Effector memory CD4-positive, alpha-beta T cell (primary cell): ENCODE results near the gene DKC1.
"Not testable (repeated sequence)": the region's sequence is repeated elsewhere in the genome, so short reads cannot be mapped to it uniquely, and the experiment has no call there.

Experiments
- DNase-seq, 3 donors: peaks; one replicate each; pipeline ENCODE4 v3.0.0-alpha.2; 2020
- H3K27ac ChIP-seq: 2 replicates; pipeline ENCODE4 v1.7.0; 2013; ENCODE audit warnings: mild to moderate bottlenecking, low read length, moderate library complexity; ENCODE audit not compliant: insufficient read depth, poor library complexity, severe bottlenecking
- H3K27me3 ChIP-seq: replicated peaks from 2 replicates; pipeline ENCODE4 v1.7.0; 2013; ENCODE audit warnings: mild to moderate bottlenecking, low read length; ENCODE audit not compliant: insufficient read depth, control insufficient read depth, poor library complexity, severe bottlenecking
- H3K36me3 ChIP-seq: 2 replicates; pipeline ENCODE4 v1.7.0; 2013; ENCODE audit warnings: mild to moderate bottlenecking, low read length, moderate library complexity; ENCODE audit not compliant: control insufficient read depth, insufficient read depth
- H3K4me1 ChIP-seq: 2 replicates; pipeline ENCODE4 v1.7.0; 2013; ENCODE audit warnings: low read length, mild to moderate bottlenecking; ENCODE audit not compliant: control insufficient read depth, insufficient read depth, poor library complexity, severe bottlenecking
- H3K4me3 ChIP-seq: 2 replicates; pipeline ENCODE4 v1.7.0; 2013; ENCODE audit warnings: low read length, low read depth, mild to moderate bottlenecking; ENCODE audit not compliant: insufficient read depth, poor library complexity, severe bottlenecking
- H3K9me3 ChIP-seq: 2 replicates; pipeline ENCODE4 v1.7.0; 2013; ENCODE audit warnings: mild to moderate bottlenecking, low read length, moderate library complexity; ENCODE audit not compliant: control insufficient read depth

DKC1 gene

DNA sequence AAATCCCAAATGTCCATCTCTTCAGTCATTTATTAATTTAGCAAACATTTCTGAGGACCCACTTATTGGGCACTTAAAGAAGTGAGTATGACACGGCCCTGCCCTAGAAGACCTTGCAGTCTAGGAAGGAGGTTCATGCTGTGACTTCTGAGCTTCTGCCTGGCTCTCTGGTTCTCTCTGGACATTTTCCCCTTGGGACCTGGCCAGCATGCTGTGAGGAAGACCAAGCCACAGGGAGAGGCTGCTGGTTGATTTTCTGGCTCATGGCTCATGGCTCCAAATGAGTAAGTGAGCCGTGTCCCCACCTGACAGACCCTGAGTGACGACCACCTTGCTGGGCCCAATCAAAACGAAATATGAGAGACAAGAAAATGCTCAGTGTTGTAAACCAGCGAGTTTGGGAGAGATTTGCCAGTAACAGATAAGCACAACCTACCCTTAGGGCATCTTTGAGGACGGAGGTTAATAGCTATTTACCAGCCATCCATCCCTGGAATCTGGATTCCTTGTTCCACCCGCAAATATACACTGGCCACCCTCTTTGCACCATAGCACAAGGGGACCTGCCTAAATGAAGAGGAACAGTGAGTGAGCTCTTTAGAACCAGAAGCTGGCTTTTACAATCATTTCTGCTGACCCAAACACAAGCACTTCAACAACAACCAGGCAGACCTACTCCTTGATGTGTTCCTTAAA, 41.7 kb downstream of the DKC1 start:
- Histone ChIP-seq H3K4me1 (peaks cover 4% of the 10 kb centered on the region), H3K27ac (no peak overlapping the region), H3K9me3 (no peaks in the 10 kb centered on the region), H3K27me3 (no peaks in the 10 kb centered on the region), H3K36me3 (no peaks in the 10 kb centered on the region), H3K4me3 (peak overlapping the region; percentile 67)
- DNase-seq: no peak

DNA sequence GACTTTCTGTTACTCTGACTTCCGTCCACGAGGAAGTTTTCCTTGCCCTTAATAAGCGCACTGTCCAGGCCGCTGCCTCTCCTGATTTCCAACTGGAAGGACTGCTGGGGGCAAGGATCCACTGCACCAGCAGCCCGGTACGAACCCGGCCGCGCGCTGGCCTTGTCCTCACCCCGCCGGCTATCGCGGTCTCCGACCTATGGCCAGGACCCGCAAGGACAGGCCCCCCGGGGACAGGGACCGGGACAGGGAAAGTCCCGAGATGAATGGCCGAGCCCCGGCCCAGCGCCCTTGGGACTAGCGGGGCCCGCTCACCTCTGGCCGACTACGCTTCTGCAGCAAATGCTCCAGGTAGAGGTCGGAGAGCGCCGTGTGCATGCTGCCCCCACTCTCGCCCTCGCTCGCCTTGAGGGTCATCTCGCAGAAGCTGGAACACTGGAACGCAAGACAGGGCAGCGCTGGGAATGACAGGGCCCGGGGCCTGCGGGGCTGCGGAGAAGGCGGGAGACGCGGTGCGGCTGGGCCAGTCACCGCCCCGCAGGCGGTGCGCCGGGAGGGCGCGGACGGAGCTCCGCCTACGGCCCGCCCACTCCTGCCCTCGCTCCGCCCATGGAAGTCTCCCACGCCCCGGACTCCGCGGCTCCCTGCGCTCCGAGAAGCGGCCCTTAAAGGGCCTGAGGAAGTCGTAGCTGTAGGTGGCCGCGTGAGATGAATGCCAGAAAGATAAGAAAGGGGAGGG, 42.5 kb downstream of the DKC1 start, which contains the start of gene MPP1:
TSS of gene MPP1 (minus strand) at position 529 of the 739 bp plus-strand sequence. CDS start at position 417, 112 bp downstream.
- no peaks in the 10 kb centered on the region for H3K36me3 ChIP-seq
- H3K9me3 ChIP-seq: no peaks in the 10 kb centered on the region
- no peaks in the 10 kb centered on the region for H3K27me3 ChIP-seq
- H3K4me1 ChIP-seq: peaks cover 2% of the 10 kb centered on the region
- peak; percentile 59 to 62 (median 61) for DNase-seq
- H3K27ac ChIP-seq: peak within 1 kb of the TSS; percentile 32
- peak within 1 kb of the TSS; percentile 67 for H3K4me3 ChIP-seq

DNA sequence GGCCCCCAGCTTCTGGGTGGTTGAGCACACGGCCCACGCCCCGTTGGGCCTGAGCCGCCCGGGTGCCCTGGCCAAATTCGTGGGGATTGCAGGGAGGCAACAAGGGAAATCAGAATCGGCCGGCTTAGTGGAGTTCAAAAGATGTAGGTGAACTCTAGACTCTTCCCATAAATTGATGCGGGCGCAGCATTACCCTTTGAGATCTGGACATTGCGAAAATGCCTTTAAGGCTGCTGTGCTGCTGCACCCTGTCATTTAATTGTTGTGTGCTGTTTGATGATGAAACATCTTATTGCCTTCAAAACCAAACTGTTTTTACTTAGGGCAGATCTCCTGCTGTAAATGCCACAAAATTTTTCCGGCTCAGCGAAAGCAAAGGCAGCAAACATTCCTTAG, 43.0 kb downstream of the DKC1 start:
- Histone ChIP-seq H3K9me3 (no peaks in the 10 kb centered on the region), H3K4me3 (peak overlapping the region; percentile 67), H3K36me3 (no peaks in the 10 kb centered on the region), H3K27ac (no peak overlapping the region), H3K4me1 (no peaks in the 10 kb centered on the region), H3K27me3 (no peaks in the 10 kb centered on the region)
- no peak for DNase-seq

DNA sequence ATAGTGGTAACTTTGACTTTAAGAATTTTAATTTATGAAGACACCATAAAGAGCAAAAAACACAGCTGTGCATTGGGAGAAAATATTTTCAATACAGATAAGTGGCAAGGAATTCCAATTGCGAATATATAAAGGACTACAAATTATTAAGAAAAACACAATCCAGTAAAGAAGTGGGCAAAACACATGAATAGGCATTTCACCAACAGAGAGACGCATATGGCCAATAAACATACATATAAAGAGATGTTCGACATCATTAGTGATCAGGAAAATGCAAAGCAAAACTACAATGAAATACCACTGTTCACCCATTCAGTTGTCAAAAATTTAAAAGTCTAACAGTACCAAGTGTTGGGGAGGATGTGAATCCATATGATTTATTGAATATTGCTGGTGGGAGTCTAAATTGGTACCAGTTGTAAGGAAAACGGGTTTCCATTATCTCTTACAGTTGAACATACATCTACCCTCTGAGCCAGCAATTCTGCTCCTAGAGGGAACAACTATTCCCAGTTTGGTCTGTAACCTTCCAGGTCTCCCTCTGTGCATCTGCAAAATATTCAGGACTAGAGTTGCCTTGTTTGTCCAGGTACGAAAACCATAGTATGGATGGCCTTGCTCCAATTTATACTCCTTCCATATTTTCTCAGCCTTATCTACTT, 44.3 kb downstream of the DKC1 start:
- Histone ChIP-seq H3K27me3 (no peaks in the 10 kb centered on the region), H3K27ac (no peak overlapping the region), H3K4me3 (no peak overlapping the region)

DNA sequence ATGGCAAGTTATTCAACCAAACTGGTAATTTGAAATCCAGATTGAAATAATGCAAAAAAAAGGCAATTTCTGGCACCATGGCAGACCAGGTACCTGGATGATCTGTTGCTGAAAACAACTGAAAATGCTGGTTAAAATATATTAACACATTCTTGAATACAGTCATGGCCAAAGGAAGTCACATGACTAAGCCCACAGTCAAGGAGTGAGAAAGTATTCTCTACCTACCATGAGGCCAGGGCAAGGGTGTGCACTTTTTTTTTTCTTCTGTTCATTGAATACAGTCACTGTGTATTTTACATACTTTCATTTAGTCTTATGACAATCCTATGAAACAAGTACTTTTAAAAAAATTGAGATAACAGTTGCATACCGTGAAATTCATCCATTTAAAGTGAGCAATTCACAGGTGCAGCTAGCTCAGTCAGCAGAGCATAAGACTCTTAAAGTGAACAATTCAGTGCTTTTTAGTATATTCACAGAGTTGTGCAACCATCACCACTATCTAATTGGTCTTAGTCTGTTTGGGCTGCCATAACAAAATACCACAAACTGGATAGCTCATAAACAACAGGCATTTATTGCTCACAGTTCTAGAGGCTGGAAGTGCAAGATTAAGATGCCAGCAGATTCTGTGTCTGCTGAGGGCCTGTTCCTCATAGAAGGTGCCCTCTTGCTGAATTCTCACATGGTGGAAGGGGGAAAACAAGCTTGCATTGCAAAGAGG, 47.4 kb downstream of the DKC1 start:
- Histone ChIP-seq H3K4me1 (no peaks in the 10 kb centered on the region), H3K27ac (no peak overlapping the region), H3K4me3 (no peak overlapping the region), H3K9me3 (no peaks in the 10 kb centered on the region), H3K27me3 (no peaks in the 10 kb centered on the region), H3K36me3 (no peaks in the 10 kb centered on the region)
- DNase-seq: no peak

More for the DNA sequence above, 44.3 kb downstream of the DKC1 start:
- Histone ChIP-seq H3K4me1 (no peaks in the 10 kb centered on the region), H3K36me3 (no peaks in the 10 kb centered on the region), H3K9me3 (no peaks in the 10 kb centered on the region)
- no peak for DNase-seq

DNA sequence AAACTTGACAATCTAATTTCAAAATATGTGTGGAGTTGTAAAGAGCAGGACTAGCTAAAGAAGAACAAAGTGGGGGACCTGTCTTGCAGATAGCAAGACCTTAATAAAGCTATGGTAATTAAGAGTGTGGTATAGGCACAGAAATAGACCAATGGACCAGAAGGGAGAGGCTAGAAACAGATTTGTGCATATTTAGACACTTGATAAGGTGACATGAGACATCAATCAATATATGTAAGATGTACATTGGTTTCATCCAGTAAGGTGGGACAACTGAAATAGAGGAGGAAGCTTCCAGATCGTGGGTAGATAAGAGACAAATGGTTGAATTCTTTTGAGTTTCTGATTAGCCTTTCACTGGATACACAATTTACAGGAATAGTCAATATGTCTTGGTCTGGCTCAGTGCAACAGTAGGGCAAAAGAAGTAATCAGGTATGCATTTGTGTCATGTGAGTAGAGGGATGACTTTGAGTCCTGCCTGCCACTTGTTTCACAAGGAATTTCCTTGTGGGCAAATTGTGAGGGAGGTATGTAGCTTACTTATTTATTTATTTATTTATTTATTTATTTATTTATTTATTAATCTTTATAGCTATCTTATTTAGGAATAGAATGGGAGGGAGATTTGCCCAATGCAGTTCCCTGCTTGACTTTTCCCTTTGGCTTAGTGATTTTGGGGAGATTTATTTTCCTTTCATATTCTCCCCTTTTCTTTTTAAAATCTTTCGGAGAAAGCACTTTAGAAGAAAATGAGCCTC, 49.9 kb downstream of the DKC1 start:
- H3K9me3 ChIP-seq: no peaks in the 10 kb centered on the region
- H3K27me3 ChIP-seq: no peaks in the 10 kb centered on the region
- H3K27ac ChIP-seq: no peak overlapping the region
- DNase-seq: no peak
- H3K4me1 ChIP-seq: no peaks in the 10 kb centered on the region
- no peak overlapping the region for H3K4me3 ChIP-seq
- no peaks in the 10 kb centered on the region for H3K36me3 ChIP-seq

DNA sequence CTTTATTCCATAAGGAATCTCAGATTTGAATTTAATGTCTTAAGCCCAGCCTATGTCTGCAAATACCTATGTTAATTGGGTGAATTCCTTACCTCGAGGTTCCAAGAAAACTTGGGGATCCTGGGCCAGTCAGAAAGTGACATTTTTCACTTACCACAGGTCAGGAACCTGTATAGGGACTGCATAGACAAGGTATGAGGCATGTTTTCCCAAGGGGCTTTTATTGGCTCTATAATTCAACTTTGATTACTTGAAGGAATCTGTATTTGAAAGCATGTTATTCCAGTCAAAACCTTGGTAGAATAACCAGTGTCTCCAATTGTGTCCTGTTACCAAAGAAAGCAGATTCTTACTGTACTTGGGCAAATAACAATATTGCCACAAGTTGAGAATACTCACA, 51.1 kb downstream of the DKC1 start:
- no peaks in the 10 kb centered on the region for H3K36me3 ChIP-seq

DNA sequence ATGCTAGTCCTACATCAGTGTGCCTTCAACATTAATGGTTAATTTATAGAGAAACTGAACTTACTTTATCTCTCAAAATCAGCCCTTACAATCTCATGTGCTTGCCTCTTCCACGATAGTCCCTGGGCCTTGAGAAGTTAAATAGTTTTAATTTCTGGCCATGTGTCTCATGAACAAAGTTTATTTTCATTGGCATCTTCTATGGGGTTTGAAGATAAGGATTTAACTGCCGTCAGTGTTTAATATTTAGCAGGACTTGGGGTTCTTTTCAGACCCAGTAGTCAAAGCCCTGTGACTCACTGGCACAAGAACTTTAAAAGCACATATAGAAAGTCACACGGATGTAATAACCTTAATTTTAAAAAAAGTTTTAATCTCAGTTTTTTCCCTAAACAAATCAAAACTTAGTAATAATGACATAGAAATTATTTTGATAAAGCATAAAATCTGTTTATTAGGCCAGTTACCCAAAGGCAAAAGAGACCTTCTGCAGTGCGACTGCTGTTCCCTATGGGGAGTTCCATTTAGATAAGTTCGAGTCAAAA, 52.7 kb downstream of the DKC1 start:
- no peaks in the 10 kb centered on the region for H3K4me1 ChIP-seq
- no peaks in the 10 kb centered on the region for H3K36me3 ChIP-seq
- no peak overlapping the region for H3K4me3 ChIP-seq
- no peak for DNase-seq
- no peak overlapping the region for H3K27ac ChIP-seq
- H3K9me3 ChIP-seq: no peaks in the 10 kb centered on the region
- H3K27me3 ChIP-seq: no peaks in the 10 kb centered on the region

More for the DNA sequence above, 51.1 kb downstream of the DKC1 start:
- no peaks in the 10 kb centered on the region for H3K4me1 ChIP-seq
- H3K9me3 ChIP-seq: no peaks in the 10 kb centered on the region
- H3K27me3 ChIP-seq: no peaks in the 10 kb centered on the region
- H3K27ac ChIP-seq: no peak overlapping the region
- no peak overlapping the region for H3K4me3 ChIP-seq
- DNase-seq: no peak

DNA sequence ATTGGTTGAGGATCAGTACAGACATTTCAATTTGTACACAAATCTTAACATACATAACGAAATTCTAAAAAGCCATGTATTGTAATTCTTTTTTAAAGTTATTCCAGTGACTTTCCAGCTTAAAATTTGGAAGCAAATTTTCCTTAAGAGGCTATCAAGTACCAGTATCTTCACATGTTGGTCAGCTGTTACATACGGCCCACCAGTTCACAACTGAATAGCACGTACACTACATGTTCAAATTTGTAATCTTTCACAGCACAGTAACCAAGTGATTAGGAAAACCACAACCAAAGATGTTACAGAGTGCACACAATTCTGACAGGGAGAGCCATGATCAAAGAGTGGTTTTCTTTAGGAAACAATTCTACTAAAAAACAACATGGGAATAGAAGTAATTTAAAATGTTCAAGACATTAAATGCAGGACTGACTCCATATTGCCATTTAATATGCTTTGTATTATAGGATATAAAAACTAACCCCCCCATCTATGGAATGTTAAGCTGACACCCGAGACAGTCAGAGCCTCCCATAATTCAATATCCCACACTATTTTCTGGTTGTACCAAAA, 53.7 kb downstream of the DKC1 start:
- not testable (repeated sequence) for H3K4me3 ChIP-seq, H3K9me3 ChIP-seq, H3K27me3 ChIP-seq, H3K4me1 ChIP-seq, H3K27ac ChIP-seq, H3K36me3 ChIP-seq, DNase-seq
